Body of pancreas (tissue), 4 donors: Measurements from ENCODE around the gene CLP1.

Experiments
- POLR2A ChIP-seq, 3 donors: fragments of 450-650 bp; IDR thresholded peaks; one replicate each; pipeline ENCODE4 v1.6.1; 2016; ENCODE audit warnings: antibody characterized with exemption in 3 of 3, mild to moderate bottlenecking in 2 of 3
- TF ChIP-seq, protein P1 (sequence below), 7 experiments: fragments of 450-650 bp in 4 of 7; fragments of 200-600 bp in 3 of 7; sonication (generic) in 3 of 7; IDR thresholded peaks; one replicate each; pipeline ENCODE4 v1.5.1; 2016 to 2019; ENCODE audit warnings: antibody characterized with exemption in 7 of 7

DNA sequence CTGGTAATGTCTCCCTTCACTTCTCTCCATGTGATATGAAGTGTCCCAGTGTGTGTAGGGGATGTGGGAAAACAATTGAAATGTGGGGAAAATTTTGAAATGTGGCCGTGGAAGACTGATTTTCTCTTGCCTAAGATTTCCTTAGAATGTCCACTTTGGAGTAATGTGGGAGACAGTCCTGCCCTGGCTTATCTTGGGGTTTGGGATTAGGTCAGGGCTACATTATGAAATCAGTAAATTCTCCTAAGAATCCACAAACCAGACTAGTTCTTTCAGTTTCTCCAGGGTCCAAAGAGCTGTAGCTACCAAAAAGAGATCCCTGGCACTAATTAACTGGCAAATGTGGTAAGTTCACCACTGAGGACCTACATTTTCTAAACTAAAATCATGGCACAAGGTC lies 30.7 kb upstream of the CLP1 start:
- TF ChIP-seq, protein P1, sequence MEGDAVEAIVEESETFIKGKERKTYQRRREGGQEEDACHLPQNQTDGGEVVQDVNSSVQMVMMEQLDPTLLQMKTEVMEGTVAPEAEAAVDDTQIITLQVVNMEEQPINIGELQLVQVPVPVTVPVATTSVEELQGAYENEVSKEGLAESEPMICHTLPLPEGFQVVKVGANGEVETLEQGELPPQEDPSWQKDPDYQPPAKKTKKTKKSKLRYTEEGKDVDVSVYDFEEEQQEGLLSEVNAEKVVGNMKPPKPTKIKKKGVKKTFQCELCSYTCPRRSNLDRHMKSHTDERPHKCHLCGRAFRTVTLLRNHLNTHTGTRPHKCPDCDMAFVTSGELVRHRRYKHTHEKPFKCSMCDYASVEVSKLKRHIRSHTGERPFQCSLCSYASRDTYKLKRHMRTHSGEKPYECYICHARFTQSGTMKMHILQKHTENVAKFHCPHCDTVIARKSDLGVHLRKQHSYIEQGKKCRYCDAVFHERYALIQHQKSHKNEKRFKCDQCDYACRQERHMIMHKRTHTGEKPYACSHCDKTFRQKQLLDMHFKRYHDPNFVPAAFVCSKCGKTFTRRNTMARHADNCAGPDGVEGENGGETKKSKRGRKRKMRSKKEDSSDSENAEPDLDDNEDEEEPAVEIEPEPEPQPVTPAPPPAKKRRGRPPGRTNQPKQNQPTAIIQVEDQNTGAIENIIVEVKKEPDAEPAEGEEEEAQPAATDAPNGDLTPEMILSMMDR (IDR thresholded peaks at IDR 0.05): no peak
- TF ChIP-seq POLR2A (IDR thresholded peaks at IDR 0.05): no peak
